ENCODE measurements around the gene BRD4. TPM values are rescaled to one million over a fixed set of nuclear protein-coding genes. Genes with fewer than 3 reads are reported as not detected.

BRD4 gene
- total RNA-seq, 1 donor from 2014 or later = 152 TPM

DNA sequence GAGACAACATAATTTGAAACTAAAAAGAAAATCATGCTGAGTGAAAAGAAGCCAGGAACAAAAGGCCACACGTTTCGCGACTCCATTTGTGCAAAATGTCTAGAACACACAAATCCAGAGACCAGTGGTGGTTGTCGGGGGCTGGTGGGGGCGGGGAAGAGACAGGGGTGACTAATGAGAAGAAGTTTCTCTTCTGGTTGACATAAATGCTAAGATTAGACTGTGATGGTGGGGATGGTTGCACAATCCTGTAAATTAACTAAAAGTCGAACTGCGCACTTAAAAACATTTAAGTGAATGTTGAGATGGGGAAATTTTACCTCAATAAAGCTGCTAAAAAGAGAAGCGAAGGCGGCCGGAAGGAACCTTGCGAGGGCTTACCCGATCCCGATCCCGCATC lies 40.1 kb upstream of the BRD4 start:
- Mint-ChIP-seq H3K27me3 (ENCODE audit: low read depth) (no peaks in the 10 kb centered on the region), H3K4me3 (no peak overlapping the region), H3K9me3 (no peaks in the 10 kb centered on the region), H3K36me3 (ENCODE audit: low read depth) (peaks cover 2% of the 10 kb centered on the region), H3K27ac (ENCODE audit: unreplicated experiment) (no peak overlapping the region), H3K4me1 (peaks cover 8% of the 10 kb centered on the region)
- DNase-seq (ENCODE audit: low read depth, low spot score) = no peak
- no peak for TF ChIP-seq CTCF (conservative IDR thresholded peaks at IDR 0.05)

DNA sequence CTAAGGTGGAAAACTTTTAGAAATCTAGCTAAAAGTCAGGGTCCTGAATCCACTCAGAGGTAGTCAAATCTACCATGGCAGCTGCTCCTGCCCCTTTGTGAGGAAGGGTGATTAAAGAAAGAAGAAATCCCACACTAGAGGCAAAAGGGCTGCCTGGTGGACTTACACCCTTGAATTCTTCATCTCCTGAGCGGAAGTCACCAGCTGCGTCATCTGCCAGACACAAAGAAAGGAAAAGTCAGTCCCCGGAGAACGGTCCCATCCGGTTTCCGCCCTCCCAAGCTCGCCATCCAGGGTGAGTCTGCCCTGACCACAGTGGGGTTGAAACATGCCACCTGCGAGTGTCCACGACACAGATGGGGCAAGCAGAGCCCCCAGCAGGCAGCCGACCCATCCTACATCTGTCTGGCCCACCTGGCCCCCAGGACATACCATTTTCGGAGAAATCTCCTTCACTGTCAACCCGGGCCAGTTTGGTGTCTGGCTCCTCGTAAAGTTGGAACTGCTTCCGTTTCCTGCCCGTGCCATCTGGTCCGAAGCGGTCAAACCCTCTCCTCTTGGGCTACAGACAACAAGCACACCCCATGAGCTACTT lies 39.5 kb upstream of the BRD4 start:
- H3K4me1 Mint-ChIP-seq = peaks cover 4% of the 10 kb centered on the region
- H3K27me3 Mint-ChIP-seq (ENCODE audit: low read depth) = no peaks in the 10 kb centered on the region
- no peak for TF ChIP-seq CTCF (conservative IDR thresholded peaks at IDR 0.05)
- H3K4me3 Mint-ChIP-seq = no peak overlapping the region
- H3K27ac Mint-ChIP-seq (ENCODE audit: unreplicated experiment) = no peak overlapping the region
- no peak for DNase-seq (ENCODE audit: low read depth, low spot score)
- H3K36me3 Mint-ChIP-seq (ENCODE audit: low read depth) = peaks cover 2% of the 10 kb centered on the region
- H3K9me3 Mint-ChIP-seq = no peaks in the 10 kb centered on the region

GRCh38 chr19:15371119-15371518 lies 38.8 kb upstream of the BRD4 start:
- no peak for TF ChIP-seq CTCF (conservative IDR thresholded peaks at IDR 0.05)
- no peak overlapping the region for H3K27ac Mint-ChIP-seq (ENCODE audit: unreplicated experiment)
- no peak overlapping the region for H3K4me3 Mint-ChIP-seq
- DNase-seq (ENCODE audit: low read depth, low spot score) = no peak
- peaks cover 2% of the 10 kb centered on the region for H3K36me3 Mint-ChIP-seq (ENCODE audit: low read depth)
- no peaks in the 10 kb centered on the region for H3K4me1 Mint-ChIP-seq
- no peaks in the 10 kb centered on the region for H3K9me3 Mint-ChIP-seq
- H3K27me3 Mint-ChIP-seq (ENCODE audit: low read depth) = no peaks in the 10 kb centered on the region

- no peak for DNase-seq (ENCODE audit: low read depth, low spot score)
- no peak overlapping the region for H3K27ac Mint-ChIP-seq (ENCODE audit: unreplicated experiment)
Measured at GRCh38 chr19:15369594-15369891, 37.2 kb upstream of the BRD4 start.

GRCh38 chr19:15368798-15369593 lies 36.7 kb upstream of the BRD4 start:
- Mint-ChIP-seq H3K27ac (ENCODE audit: unreplicated experiment) (no peak overlapping the region), H3K4me3 (no peak overlapping the region), H3K4me1 (no peaks in the 10 kb centered on the region), H3K9me3 (no peaks in the 10 kb centered on the region), H3K36me3 (ENCODE audit: low read depth) (peaks cover 9% of the 10 kb centered on the region), H3K27me3 (ENCODE audit: low read depth) (no peaks in the 10 kb centered on the region)
- no peak for TF ChIP-seq CTCF (conservative IDR thresholded peaks at IDR 0.05)
- DNase-seq (ENCODE audit: low read depth, low spot score) = no peak

More at GRCh38 chr19:15369594-15369891, 37.2 kb upstream of the BRD4 start:
- Mint-ChIP-seq H3K4me3 (no peak overlapping the region), H3K27me3 (ENCODE audit: low read depth) (no peaks in the 10 kb centered on the region), H3K4me1 (no peaks in the 10 kb centered on the region), H3K9me3 (no peaks in the 10 kb centered on the region), H3K36me3 (ENCODE audit: low read depth) (peaks cover 9% of the 10 kb centered on the region)
- no peak for TF ChIP-seq CTCF (conservative IDR thresholded peaks at IDR 0.05)
